Transverse colon (tissue), 4 donors: Measurements from ENCODE around the gene MCCD1. TPM values are rescaled to one million over a fixed set of nuclear protein-coding genes. Genes with fewer than 3 reads are reported as not detected.

Source experiments
- DNase-seq: peaks from one replicate; pipeline ENCODE4 v3.0.0-alpha.2; 2019
- H3K27ac ChIP-seq, 4 donors: fragments of 200-600 bp; sonication (generic); 2 replicates each; pipeline ENCODE4 v1.5.1; 2016 to 2018; ENCODE audit warnings: inconsistent platforms in 4 of 4
- H3K27me3 ChIP-seq: fragments of 200-600 bp; sonication (generic); 2 replicates; pipeline ENCODE4 v1.5.1; 2017; ENCODE audit warnings: inconsistent platforms
- H3K36me3 ChIP-seq, 4 donors: fragments of 200-600 bp; sonication (generic); 2 replicates each; pipeline ENCODE4 v1.5.1; 2017 to 2019; ENCODE audit warnings: inconsistent platforms in 4 of 4
- H3K4me1 ChIP-seq, 4 donors: fragments of 200-600 bp; sonication (generic); 2 replicates each; pipeline ENCODE4 v1.5.1; 2017 to 2020; ENCODE audit warnings: inconsistent platforms in 4 of 4
- H3K4me3 ChIP-seq, 4 donors: fragments of 200-600 bp; sonication (generic); 1 replicate in 1 of 4; 2 replicates in 3 of 4; pipeline versions ENCODE4 v1.5.1 to v1.6.1; 2017 to 2019; ENCODE audit warnings: inconsistent platforms in 4 of 4
- H3K9me3 ChIP-seq, 2 donors: fragments of 200-600 bp; sonication (generic); 2 replicates each; pipeline ENCODE4 v1.5.1; 2017 to 2019; ENCODE audit warnings: inconsistent platforms in 2 of 2
- EP300 ChIP-seq: sonication (generic); formaldehyde crosslinking; IDR thresholded peaks from one replicate; pipeline ENCODE4 v1.6.1; 2017; ENCODE audit warnings: antibody characterized with exemption, low read depth
- POLR2A ChIP-seq: fragments of 450-650 bp; IDR thresholded peaks from one replicate; pipeline ENCODE4 v1.6.1; 2016; ENCODE audit warnings: antibody characterized with exemption, mild to moderate bottlenecking, moderate library complexity
- POLR2AphosphoS5 ChIP-seq, 3 donors: sonication (generic); formaldehyde crosslinking; IDR thresholded peaks; one replicate each; pipeline ENCODE4 v1.6.1; 2016; ENCODE audit warnings: antibody characterized with exemption in 3 of 3
- WGBS, 2 donors: methylation state at CpG; one replicate each; pipeline ENCODE4 v1.1.5; 2018; ENCODE audit warnings: low coverage in 1 of 2; 5-methylcytosine and 5-hydroxymethylcytosine counted together
- in situ Hi-C, 4 donors: fragments of 200-750 bp; cut with MboI; loops; one replicate each; pipeline versions ENCODE4 v1.15.0 to v1.15.1; 2017; ENCODE audit warnings: low sequenced_read_pairs in 3 of 4, low pct_ligation_motif_present in 1 of 4, low pct_unique_long_range_greater_than_20kb in 1 of 4
- intact Hi-C: fragments of 100-400 bp; cut with DNase I; formaldehyde crosslinking; loops from one replicate; pipeline ENCODE4 v1.15.1; 2023; ENCODE audit warnings: low total_unique reads
- total RNA-seq, 4 donors: library from RNA; depleted of rRNA; stranded (reverse); fragments of >200 nt; gene quantifications; one replicate each; pipeline ENCODE4 v1.1.0, GENCODE V29; 2016
- TF ChIP-seq, protein P1 (sequence below), 5 experiments: fragments of 200-600 bp in 3 of 5; fragments of 450-650 bp in 2 of 5; sonication (generic) in 3 of 5; IDR thresholded peaks; 1 replicate in 2 of 5; 2 replicates in 3 of 5; pipeline ENCODE4 v1.5.1; 2016 to 2017; ENCODE audit warnings: antibody characterized with exemption in 5 of 5, inconsistent platforms in 3 of 5, mild to moderate bottlenecking in 2 of 5, moderate library complexity in 1 of 5

MCCD1 gene
- total RNA-seq, 4 donors from 2014 or later = not detected

DNA sequence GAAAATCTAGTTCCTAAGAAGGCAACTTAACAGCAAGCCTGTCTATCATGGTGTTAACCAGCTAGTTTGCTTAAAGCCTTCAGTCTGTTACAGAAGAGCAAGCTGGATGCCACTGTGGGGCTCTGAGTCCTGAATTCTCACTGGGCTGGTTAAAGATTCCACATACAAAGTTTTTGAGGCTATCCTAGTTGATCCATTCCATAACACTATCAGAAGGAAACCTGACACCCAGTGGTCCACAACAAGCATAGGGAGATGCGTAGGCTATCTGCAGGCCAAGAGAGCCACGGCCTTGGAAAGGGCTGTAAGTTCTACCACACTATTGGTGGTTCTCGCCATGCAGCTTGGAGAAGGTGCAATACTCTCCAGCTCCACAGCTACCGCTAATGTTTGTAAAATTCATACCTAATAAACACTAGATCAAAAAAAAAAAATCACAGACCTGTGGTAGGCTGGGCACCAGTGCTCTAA, 420 bp upstream of the MCCD1 start:
- no peaks in the 10 kb centered on the region for H3K9me3 ChIP-seq
- no peaks in the 10 kb centered on the region for H3K27me3 ChIP-seq
- intact Hi-C loops (no loop called here), in situ Hi-C loops (no loop called here)
- no peak for DNase-seq
- no peak overlapping the region for H3K4me3 ChIP-seq
- no peak for TF ChIP-seq POLR2A
- no peak for TF ChIP-seq POLR2AphosphoS5 (IDR thresholded peaks at IDR 0.05)
- TF ChIP-seq EP300 = no peak
- TF ChIP-seq, protein P1, sequence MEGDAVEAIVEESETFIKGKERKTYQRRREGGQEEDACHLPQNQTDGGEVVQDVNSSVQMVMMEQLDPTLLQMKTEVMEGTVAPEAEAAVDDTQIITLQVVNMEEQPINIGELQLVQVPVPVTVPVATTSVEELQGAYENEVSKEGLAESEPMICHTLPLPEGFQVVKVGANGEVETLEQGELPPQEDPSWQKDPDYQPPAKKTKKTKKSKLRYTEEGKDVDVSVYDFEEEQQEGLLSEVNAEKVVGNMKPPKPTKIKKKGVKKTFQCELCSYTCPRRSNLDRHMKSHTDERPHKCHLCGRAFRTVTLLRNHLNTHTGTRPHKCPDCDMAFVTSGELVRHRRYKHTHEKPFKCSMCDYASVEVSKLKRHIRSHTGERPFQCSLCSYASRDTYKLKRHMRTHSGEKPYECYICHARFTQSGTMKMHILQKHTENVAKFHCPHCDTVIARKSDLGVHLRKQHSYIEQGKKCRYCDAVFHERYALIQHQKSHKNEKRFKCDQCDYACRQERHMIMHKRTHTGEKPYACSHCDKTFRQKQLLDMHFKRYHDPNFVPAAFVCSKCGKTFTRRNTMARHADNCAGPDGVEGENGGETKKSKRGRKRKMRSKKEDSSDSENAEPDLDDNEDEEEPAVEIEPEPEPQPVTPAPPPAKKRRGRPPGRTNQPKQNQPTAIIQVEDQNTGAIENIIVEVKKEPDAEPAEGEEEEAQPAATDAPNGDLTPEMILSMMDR (IDR thresholded peaks at IDR 0.05) = no peak
- H3K4me1 ChIP-seq = no peaks in the 10 kb centered on the region
- 80 to 88% methylated on average over 1 to 4 of the region's 4 CpGs for WGBS, 2 donors
- H3K27ac ChIP-seq = no peak overlapping the region
- peaks cover 0 to 32% (median 18%) of the 10 kb centered on the region in 4 donors for H3K36me3 ChIP-seq

DNA sequence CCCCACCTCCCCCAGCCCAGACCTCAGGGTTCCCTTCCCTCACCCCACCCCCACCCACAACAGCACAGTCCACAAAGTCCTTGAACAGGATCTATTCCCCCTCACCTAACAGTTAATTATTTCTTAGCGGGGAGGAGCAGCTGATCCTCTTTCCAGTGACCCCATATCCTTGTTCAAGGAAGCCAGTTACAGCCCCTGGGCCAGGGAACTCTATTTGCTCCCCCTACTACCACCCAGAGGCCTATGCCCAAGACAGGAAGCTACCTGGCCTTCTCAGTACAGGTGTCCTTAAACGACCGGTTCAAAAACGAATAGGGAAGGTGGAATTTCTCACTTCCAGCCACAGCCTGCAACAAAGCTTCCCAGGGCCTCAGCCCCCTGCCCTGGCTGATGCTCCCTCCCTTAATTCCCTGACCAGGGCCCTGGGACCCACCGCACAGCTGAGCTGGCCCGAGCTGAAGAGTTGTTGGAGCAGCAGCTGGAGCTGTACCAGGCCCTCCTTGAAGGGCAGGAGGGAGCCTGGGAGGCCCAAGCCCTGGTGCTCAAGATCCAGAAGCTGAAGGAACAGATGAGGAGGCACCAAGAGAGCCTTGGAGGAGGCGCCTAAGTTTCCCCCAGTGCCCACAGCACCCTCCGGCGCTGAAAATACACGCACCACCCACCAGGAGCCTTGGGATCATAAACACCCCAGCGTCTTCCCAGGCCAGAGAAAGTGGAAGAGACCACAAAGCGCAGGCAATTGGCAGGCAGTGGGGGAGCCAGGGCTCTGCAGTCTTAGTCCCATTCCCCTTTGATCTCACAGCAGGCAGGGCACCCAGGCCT, 778 bp downstream of the MCCD1 start:
- no peak for DNase-seq
- in situ Hi-C loops = no loop called here
- intact Hi-C loops = no loop called here
- no peaks in the 10 kb centered on the region for H3K4me1 ChIP-seq
- H3K27me3 ChIP-seq = no peaks in the 10 kb centered on the region
- H3K9me3 ChIP-seq = no peaks in the 10 kb centered on the region
- TF ChIP-seq EP300 (no peak), POLR2A (no peak), POLR2AphosphoS5 (IDR thresholded peaks at IDR 0.05) (peak in 1 of 3 donors; percentile 27)
- TF ChIP-seq, protein P1 (IDR thresholded peaks at IDR 0.05) = no peak
- H3K4me3 ChIP-seq = no peak overlapping the region
- 58% methylated on average over 12 of the region's 12 CpGs; no CpG with 5 or more reads in 1 of the 2 donors for WGBS, 2 donors
- no peak overlapping the region for H3K27ac ChIP-seq
- peaks cover 0 to 44% (median 23%) of the 10 kb centered on the region in 4 donors for H3K36me3 ChIP-seq

DNA sequence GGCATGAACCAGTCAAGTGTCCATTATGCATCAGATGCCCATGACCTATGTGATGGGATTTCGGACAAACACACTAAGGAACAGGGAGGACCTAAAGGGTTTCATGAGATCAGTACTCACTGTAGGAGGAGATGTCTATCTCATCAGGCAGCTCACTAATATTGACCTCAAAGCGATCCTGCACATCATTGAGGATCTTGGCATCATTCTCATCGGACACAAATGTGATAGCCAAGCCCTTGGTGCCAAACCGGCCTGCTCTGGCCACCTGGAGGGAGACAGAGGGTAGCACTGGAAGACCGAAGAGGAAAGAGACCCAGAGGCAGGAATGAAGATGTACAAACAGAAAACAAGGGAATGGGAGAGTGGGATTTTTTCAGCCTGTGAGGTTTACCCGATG, 1.9 kb downstream of the MCCD1 start:
- Histone ChIP-seq H3K9me3 (no peaks in the 10 kb centered on the region), H3K36me3 (peaks cover 0 to 55% (median 29%) of the 10 kb centered on the region in 4 donors), H3K4me3 (no peak overlapping the region), H3K27me3 (no peaks in the 10 kb centered on the region), H3K27ac (no peak overlapping the region), H3K4me1 (no peaks in the 10 kb centered on the region)
- WGBS, 2 donors = 59 to 82% methylated on average over 3 to 5 of the region's 6 CpGs
- intact Hi-C loops = no loop called here
- TF ChIP-seq EP300 (no peak), POLR2A (no peak)
- DNase-seq = no peak
- in situ Hi-C loops = no loop called here

DNA sequence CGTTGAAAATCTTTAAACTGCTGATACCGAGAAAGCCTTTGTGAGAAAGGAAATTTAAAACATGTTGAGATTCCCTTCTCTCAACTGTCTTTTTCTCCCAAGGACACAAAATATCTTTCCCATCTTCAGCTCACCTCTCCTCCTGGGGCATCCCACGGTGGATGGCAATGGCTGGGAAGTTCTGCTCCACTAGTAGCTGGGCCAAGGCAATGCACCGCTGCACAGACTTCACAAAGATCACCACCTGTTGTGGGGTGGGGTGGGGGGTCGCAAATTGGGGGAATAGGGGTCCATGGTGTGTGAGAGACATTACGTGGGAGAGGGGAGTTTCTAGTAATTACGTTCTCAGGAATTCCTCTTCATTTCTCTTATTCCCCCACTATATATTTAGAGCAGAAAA, 2.4 kb downstream of the MCCD1 start:
- H3K36me3 ChIP-seq = peaks cover 0 to 60% (median 31%) of the 10 kb centered on the region in 4 donors
- H3K4me3 ChIP-seq = no peak overlapping the region
- intact Hi-C loops = no loop called here
- no peaks in the 10 kb centered on the region for H3K9me3 ChIP-seq
- in situ Hi-C loops = no loop called here
- H3K27ac ChIP-seq = no peak overlapping the region
- no peak for DNase-seq
- WGBS, 2 donors = 86 to 91% methylated on average over 7 of the region's 7 CpGs
- TF ChIP-seq EP300 (no peak), POLR2AphosphoS5 (IDR thresholded peaks at IDR 0.05) (no peak), POLR2A (no peak)
- TF ChIP-seq, protein P1 (IDR thresholded peaks at IDR 0.05) = no peak
- no peaks in the 10 kb centered on the region for H3K27me3 ChIP-seq
- no peaks in the 10 kb centered on the region for H3K4me1 ChIP-seq
